GM18526 (cell line): Measurements from ENCODE around the gene TAF11L13.
"Not testable (repeated sequence)": the region's sequence is repeated elsewhere in the genome, so short reads cannot be mapped to it uniquely, and the experiment has no call there.

Experiments
- POLR2A ChIP-seq: IDR thresholded peaks from 3 replicates; pipeline ENCODE4 v1.6.1; 2011; ENCODE audit not compliant: insufficient read length; ENCODE audit errors: extremely low read depth

TAF11L13 gene

DNA sequence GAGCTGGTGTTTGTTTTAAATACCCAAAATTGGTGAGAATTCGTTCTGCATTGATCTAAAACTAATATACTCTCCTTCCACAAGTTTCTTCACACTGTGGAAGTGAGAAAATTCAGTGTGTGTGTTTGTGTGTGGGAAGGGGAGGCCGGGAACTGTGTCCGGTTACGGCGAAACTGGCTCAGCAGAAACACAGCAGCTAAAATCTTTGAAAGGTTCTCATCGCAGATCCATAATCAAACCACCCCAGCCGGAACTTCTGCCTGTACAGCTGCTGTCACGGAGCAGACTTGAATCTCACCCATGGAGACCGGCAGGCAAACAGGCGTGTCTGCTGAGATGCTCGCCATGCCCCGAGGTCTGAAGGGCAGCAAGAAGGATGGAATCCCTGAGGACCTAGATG is at the start of gene TAF11L13:
Gene TAF11L13, plus strand, starts transcription at position 301 of the 400 bp plus-strand sequence.
- not testable (repeated sequence) for TF ChIP-seq POLR2A

DNA sequence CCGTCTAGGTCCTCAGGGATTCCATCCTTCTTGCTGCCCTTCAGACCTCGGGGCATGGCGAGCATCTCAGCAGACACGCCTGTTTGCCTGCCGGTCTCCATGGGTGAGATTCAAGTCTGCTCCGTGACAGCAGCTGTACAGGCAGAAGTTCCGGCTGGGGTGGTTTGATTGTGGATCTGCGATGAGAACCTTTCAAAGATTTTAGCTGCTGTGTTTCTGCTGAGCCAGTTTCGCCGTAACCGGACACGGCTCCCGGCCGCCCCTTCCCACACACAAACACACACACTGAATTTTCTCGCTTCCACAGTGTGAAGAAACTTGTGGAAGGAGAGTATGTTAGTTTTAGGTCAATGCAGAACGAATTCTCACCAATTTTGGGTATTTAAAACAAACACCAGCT is 46.2 kb upstream of the TAF11L13 start, which contains the start of gene TAF11L7:
Gene TAF11L7, minus strand, starts transcription at position 101 of the 400 bp plus-strand sequence.
- TF ChIP-seq POLR2A = not testable (repeated sequence)

DNA sequence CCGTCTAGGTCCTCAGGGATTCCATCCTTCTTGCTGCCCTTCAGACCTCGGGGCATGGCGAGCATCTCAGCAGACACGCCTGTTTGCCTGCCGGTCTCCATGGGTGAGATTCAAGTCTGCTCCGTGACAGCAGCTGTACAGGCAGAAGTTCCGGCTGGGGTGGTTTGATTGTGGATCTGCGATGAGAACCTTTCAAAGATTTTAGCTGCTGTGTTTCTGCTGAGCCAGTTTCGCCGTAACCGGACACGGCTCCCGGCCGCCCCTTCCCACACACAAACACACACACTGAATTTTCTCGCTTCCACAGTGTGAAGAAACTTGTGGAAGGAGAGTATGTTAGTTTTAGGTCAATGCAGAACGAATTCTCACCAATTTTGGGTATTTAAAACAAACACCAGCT is 41.0 kb upstream of the TAF11L13 start, which contains the start of gene TAF11L8:
Gene TAF11L8, minus strand, starts transcription at position 101 of the 400 bp plus-strand sequence.
- not testable (repeated sequence) for TF ChIP-seq POLR2A

DNA sequence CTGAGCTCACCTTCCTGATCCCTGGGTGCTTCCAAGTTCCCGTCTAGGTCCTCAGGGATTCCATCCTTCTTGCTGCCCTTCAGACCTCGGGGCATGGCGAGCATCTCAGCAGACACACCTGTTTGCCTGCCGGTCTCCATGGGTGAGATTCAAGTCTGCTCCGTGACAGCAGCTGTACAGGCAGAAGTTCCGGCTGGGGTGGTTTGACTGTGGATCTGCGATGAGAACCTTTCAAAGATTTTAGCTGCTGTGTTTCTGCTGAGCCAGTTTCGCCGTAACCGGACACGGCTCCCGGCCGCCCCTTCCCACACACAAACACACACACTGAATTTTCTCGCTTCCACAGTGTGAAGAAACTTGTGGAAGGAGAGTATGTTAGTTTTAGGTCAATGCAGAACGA is 37.6 kb upstream of the TAF11L13 start, which contains the start of gene TAF11L9:
Gene TAF11L9, minus strand, starts transcription at position 140 of the 400 bp plus-strand sequence.
- not testable (repeated sequence) for TF ChIP-seq POLR2A

- TF ChIP-seq POLR2A = not testable (repeated sequence)
Measured at GRCh38 chr5:17597728-17598127, 34.2 kb upstream of the TAF11L13 start, which contains the start of gene TAF11L10. Gene TAF11L10, minus strand, starts transcription at chr5:17597828.

DNA sequence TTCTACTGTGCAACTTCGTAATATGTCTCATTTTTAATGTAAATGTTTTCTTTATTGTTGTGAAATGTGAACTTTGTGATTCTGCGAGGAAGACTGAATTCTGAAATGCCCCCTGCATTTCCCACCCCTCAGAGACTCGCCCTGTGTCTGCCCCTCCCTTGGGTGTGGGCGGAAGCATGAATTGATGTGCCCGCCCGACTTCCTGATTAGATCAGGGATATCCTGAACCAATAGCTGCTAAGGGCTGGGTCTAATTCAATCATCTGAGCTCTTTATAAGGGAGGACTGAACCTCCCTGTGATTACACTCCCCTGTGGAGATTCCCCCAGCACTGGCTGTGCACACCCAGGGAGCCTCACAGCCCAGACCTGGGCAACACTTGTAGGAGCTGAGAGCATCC is 28.0 kb upstream of the TAF11L13 start, which contains the start of gene TAF11L11:
Gene TAF11L11, plus strand, starts transcription at position 304 of the 400 bp plus-strand sequence.
- not testable (repeated sequence) for TF ChIP-seq POLR2A

DNA sequence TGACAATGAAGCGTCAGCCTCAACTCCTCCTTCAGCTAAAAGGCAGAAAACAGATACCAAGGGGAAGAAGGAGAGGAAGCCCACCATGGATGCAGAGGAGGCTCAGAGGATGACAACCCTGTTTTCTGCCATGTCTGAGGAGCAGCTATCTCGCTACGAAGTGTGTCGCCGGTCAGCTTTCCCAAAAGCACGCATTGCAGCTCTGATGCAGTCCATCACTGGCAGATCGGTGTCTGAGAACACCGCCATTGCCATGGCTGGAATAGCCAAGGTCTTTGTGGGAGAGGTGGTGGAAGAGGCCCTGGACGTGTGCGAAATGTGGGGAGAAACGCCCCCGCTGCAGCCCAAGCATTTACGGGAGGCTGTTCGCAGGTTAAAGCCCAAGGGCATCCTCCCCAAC is 26.9 kb upstream of the TAF11L13 start:
- TF ChIP-seq POLR2A = no peak

- TF ChIP-seq POLR2A = not testable (repeated sequence)
Measured at GRCh38 chr5:17610092-17610491, 21.8 kb upstream of the TAF11L13 start, which contains the start of gene TAF11L12. Gene TAF11L12, plus strand, starts transcription at chr5:17610392.

GRCh38 chr5:17614872-17615605 is 16.8 kb upstream of the TAF11L13 start:
- no peak for TF ChIP-seq POLR2A

- no peak for TF ChIP-seq POLR2A
Measured at GRCh38 chr5:17619354-17619753, 12.5 kb upstream of the TAF11L13 start.

DNA sequence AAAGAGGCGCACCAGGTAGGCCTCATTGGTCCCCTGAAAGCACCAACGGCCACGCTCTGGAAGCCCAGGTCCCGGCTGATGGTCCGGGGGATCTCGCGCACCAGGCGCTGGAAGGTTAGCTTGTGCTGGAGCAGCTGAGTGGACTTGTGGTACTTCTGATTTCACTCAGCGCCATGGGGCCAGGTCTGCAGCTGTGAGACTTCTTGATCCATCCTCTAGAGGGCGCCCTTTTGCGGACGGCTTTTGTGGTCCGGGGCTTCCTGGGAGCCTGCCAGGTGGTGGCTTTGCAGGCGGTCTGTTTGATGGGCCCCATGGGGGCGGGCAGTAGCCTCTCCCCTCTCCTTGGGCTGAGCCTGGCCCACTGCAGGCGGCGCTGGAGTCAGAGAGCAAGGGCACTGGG is 11.3 kb upstream of the TAF11L13 start:
- no peak for TF ChIP-seq POLR2A

- TF ChIP-seq POLR2A = no peak
Measured at GRCh38 chr5:17625686-17626085, 6.2 kb upstream of the TAF11L13 start.

GRCh38 chr5:17634160-17634559 is 2.3 kb downstream of the TAF11L13 start, which contains the start of gene TAF11L14:
Gene TAF11L14, plus strand, starts transcription at chr5:17634460.
- TF ChIP-seq POLR2A = no peak

GRCh38 chr5:17655921-17656320 is 24.0 kb downstream of the TAF11L13 start:
- no peak for TF ChIP-seq POLR2A

DNA sequence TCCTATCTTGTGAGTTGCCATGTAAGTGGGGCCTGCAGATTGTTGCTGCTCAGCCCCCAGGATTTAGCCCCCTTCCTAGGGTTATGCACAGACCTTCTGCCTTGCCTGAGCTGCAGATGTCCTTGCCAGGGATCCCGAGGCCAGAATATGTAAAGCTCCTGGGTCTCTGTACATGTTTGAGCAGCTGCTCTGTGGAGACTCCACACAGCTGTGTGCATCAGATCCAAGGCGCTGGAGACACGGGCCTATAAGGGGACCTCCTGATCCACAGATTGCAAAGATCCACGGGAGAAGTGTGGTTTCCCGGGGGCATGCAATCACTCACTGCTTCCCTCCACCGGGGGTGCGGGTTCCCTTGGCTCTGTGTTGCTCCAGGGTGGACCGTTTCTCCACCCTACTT is 31.3 kb downstream of the TAF11L13 start:
- no peak for TF ChIP-seq POLR2A

- no peak for TF ChIP-seq POLR2A
Measured at GRCh38 chr5:17665836-17666235, 33.9 kb downstream of the TAF11L13 start.
